Skeletal muscle tissue (tissue), 4 donors: ENCODE data around the gene HNRNPA0. TPM values are rescaled to one million over a fixed set of nuclear protein-coding genes. Genes with fewer than 3 reads are reported as not detected.
"Not testable (repeated sequence)": the region's sequence is repeated elsewhere in the genome, so short reads cannot be mapped to it uniquely, and the experiment has no call there.

Source experiments
- H3K27ac ChIP-seq: one replicate; pipeline ENCODE4 v1.7.0; 2013; ENCODE audit warnings: mild to moderate bottlenecking, low read depth, low read length, inconsistent platforms
- H3K27me3 ChIP-seq, 3 donors: one replicate each; pipeline ENCODE4 v1.7.0; 2013; ENCODE audit warnings: low read length in 3 of 3; ENCODE audit not compliant: control insufficient read depth in 3 of 3, insufficient read depth in 3 of 3
- H3K36me3 ChIP-seq, 3 donors: one replicate each; pipeline ENCODE4 v1.7.0; 2013; ENCODE audit warnings: low read length in 3 of 3; ENCODE audit not compliant: control insufficient read depth in 3 of 3, insufficient read depth in 3 of 3
- H3K4me1 ChIP-seq, 3 donors: one replicate each; pipeline ENCODE4 v1.7.0; 2013; ENCODE audit warnings: low read length in 3 of 3, mild to moderate bottlenecking in 3 of 3; ENCODE audit not compliant: control insufficient read depth in 3 of 3, insufficient read depth in 3 of 3
- H3K4me3 ChIP-seq, 3 donors: one replicate each; pipeline ENCODE4 v1.7.0; 2013; ENCODE audit warnings: low read length in 3 of 3
- H3K9ac ChIP-seq, 3 donors: one replicate each; pipeline ENCODE4 v1.7.0; 2013; ENCODE audit warnings: low read length in 3 of 3, mild to moderate bottlenecking in 3 of 3, moderate library complexity in 2 of 3, low read depth in 1 of 3
- H3K9me3 ChIP-seq, 3 donors: one replicate each; pipeline ENCODE4 v1.7.0; 2013; ENCODE audit warnings: low read length in 3 of 3; ENCODE audit not compliant: control insufficient read depth in 3 of 3
- total RNA-seq: library from RNA; depleted of rRNA; stranded (reverse); fragments of >200 nt; gene quantifications from one replicate; pipeline ENCODE4 v1.2.3, GENCODE V29; 2014
- donor health status: Osteomylitis.

HNRNPA0 gene
- 18.8 TPM for total RNA-seq

GRCh38 chr5:137754188-137754960 is at the start of gene HNRNPA0:
Gene HNRNPA0 (minus strand): TSS chr5:137754363. CDS start chr5:137754066, 297 bp downstream.
- Histone ChIP-seq H3K9me3 (no peaks in the 10 kb centered on the region), H3K4me3 (peak within 1 kb of the TSS; percentile 97 to 98 (median 98)), H3K36me3 (peaks cover 0 to 2% (median 0%) of the 10 kb centered on the region in 3 donors), H3K9ac (peak within 1 kb of the TSS; percentile 98 to 100 (median 99)), H3K4me1 (peaks cover 12 to 19% (median 16%) of the 10 kb centered on the region in 3 donors), H3K27me3 (no peaks in the 10 kb centered on the region), H3K27ac (peak within 1 kb of the TSS; percentile 100)

DNA sequence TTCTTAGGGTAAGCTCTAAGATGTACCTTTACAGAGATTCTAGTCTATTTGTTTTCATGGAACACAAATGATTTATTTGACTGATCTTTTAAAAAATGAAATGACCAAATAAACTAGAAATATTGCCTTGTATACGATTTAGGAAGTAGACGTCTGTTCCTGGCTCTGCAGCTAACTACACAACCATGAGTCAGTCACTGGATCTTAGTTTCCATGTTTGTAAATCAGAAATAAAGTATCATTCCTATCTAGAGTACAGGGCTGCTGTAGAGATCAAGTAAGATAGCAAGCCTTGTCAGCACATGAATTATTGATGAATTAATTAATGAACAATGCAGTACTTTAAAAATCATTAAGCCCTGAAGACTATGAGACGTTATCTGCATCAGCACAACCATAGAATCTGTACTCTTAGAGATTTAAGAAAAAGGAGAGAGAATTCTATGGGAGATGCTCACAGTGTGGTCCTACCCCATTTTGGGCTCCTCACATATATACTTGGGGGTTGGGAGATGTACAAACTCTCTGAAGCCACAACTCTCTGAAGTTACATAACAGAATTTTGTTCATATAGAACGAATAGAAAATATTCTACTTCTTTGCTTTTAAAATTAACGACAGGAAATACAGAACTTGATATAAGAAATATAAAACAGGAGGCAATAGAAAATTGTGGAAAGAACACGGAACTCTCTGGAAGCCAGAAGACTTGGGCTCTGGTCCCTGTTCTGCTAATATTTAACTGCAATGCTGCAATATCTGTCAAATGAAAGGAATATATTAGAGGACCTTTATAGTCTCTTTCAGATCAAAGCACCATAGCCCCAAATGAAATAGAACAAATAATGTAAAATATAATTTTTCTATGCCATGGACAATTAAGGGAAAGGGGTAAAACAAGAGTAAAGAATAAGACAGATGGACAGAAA is 48.4 kb upstream of the HNRNPA0 start:
- peak overlapping the region; percentile 28 for H3K27ac ChIP-seq

GRCh38 chr5:137800700-137801411 is 46.7 kb upstream of the HNRNPA0 start:
- Histone ChIP-seq H3K27ac (no peak overlapping the region), H3K36me3 (no peaks in the 10 kb centered on the region), H3K9ac (no peak overlapping the region)

More for the DNA sequence above, 48.4 kb upstream of the HNRNPA0 start:
- Histone ChIP-seq H3K4me1 (no peaks in the 10 kb centered on the region), H3K9ac (peak overlapping the region in 2 of 3 donors; percentile 15 to 25), H3K9me3 (no peaks in the 10 kb centered on the region), H3K36me3 (no peaks in the 10 kb centered on the region), H3K4me3 (peak overlapping the region; percentile 3 to 24 (median 11)), H3K27me3 (no peaks in the 10 kb centered on the region)

DNA sequence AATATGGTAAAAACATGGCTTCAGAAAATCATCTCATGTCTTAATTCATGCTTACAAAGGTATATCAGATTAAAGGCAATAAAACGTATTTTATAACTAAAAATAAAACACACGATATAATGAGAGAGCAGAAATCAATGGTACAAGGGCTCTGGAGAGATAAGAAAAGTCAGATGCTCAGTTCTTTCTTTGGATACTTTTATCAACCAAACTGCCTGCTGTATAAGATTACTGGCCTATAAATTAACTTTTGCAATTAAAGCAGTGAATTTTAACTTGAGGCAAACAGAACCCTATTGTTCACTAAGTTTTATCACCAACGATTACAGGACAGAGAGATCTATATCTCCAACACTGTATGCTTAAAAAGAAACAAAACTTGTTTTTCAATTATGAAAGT is 42.1 kb upstream of the HNRNPA0 start:
- H3K4me3 ChIP-seq, result no peak overlapping the region
- no peaks in the 10 kb centered on the region for H3K9me3 ChIP-seq
- no peaks in the 10 kb centered on the region for H3K36me3 ChIP-seq
- no peaks in the 10 kb centered on the region for H3K4me1 ChIP-seq
- H3K27ac ChIP-seq, result no peak overlapping the region
- no peak overlapping the region for H3K9ac ChIP-seq
- H3K27me3 ChIP-seq, result no peaks in the 10 kb centered on the region

More at GRCh38 chr5:137800700-137801411, 46.7 kb upstream of the HNRNPA0 start:
- H3K4me3 ChIP-seq, result no peak overlapping the region
- H3K4me1 ChIP-seq, result no peaks in the 10 kb centered on the region
- no peaks in the 10 kb centered on the region for H3K9me3 ChIP-seq
- H3K27me3 ChIP-seq, result no peaks in the 10 kb centered on the region

DNA sequence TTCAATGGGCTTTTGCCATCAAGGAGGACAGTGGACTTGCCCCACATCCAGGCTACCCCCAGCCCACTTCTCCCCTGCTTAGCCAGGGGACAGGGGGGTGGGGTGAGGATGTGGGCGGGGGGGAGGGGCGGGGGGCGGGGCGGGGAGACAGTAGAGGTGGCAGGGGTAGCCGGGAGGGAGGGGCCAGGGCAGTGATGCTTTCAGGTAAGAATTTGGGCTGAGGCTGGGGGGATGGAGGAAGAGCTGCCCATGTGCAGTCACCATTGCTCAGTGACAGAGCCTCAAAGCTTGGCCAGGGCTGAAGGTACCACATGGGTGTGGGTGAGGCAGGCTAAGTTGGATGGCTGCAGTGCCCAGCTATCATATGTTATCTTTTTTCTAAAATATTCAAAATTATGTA is 40.7 kb upstream of the HNRNPA0 start:
- H3K9ac ChIP-seq, result no peak overlapping the region
- no peaks in the 10 kb centered on the region for H3K27me3 ChIP-seq
- H3K9me3 ChIP-seq, result no peaks in the 10 kb centered on the region
- H3K4me3 ChIP-seq, result no peak overlapping the region
- no peak overlapping the region for H3K27ac ChIP-seq
- no peaks in the 10 kb centered on the region for H3K4me1 ChIP-seq
- no peaks in the 10 kb centered on the region for H3K36me3 ChIP-seq

DNA sequence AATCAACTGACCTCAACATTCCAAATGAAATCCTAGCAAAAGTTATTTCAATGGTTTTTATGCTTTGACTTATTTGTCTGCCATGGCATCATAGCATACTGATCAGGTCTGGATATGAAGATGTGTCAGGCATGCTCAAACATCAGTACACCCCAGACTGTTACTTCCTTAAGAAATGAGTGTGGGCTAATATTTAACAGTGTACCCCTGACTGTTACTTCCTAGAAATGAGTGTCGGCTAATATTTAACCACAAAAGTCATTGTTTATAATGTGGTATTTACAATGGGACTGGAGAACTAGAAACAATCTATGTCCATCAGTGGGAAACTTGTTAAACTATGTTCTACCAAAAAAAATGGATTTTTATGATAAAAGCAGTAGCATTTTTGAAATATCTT is 38.1 kb upstream of the HNRNPA0 start:
- Histone ChIP-seq H3K27ac (no peak overlapping the region), H3K9me3 (no peaks in the 10 kb centered on the region), H3K36me3 (no peaks in the 10 kb centered on the region), H3K4me1 (no peaks in the 10 kb centered on the region), H3K4me3 (no peak overlapping the region), H3K9ac (no peak overlapping the region), H3K27me3 (no peaks in the 10 kb centered on the region)

DNA sequence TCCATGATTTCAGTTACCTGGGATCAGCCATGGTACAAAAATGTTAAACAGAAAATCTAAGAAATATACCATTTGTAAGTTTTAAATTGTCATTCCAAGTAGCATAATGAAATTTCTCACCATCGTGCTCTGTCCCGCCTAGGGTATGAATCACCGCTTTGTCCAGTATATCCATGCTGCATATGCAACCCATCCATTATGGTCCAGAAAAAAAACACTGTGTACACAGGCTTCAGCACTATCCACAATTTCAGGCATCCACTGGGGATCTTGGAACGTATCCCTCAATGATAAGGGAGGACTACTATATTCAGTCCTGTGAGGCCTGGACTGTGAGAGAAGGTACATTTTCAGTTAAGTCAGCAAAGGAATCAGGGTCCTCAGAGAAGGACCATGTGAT is 37.6 kb upstream of the HNRNPA0 start:
- no peaks in the 10 kb centered on the region for H3K27me3 ChIP-seq
- H3K4me3 ChIP-seq, result no peak overlapping the region
- H3K9me3 ChIP-seq, result no peaks in the 10 kb centered on the region
- no peaks in the 10 kb centered on the region for H3K4me1 ChIP-seq
- H3K27ac ChIP-seq, result no peak overlapping the region
- no peaks in the 10 kb centered on the region for H3K36me3 ChIP-seq
- H3K9ac ChIP-seq, result no peak overlapping the region

- H3K36me3 ChIP-seq, result no peaks in the 10 kb centered on the region
- no peaks in the 10 kb centered on the region for H3K4me1 ChIP-seq
- no peaks in the 10 kb centered on the region for H3K9me3 ChIP-seq
- H3K27ac ChIP-seq, result no peak overlapping the region
- no peaks in the 10 kb centered on the region for H3K27me3 ChIP-seq
- no peak overlapping the region for H3K4me3 ChIP-seq
- H3K9ac ChIP-seq, result no peak overlapping the region
Measured at GRCh38 chr5:137791387-137791786, 37.2 kb upstream of the HNRNPA0 start.

- not testable (repeated sequence) for H3K4me1 ChIP-seq, H3K9me3 ChIP-seq, H3K4me3 ChIP-seq, H3K27ac ChIP-seq, H3K27me3 ChIP-seq, H3K36me3 ChIP-seq, H3K9ac ChIP-seq
Measured at GRCh38 chr5:137788560-137788959, 34.4 kb upstream of the HNRNPA0 start.
